NCI-H2196 (cell line): ENCODE results near the gene SIGMAR1.
A peak's percentile ranks its signal among the peaks of the same experiment; 100 is the strongest.

Source experiments
- DNase-seq: peaks from one replicate; lab custom pipeline; 2025; ENCODE audit not compliant: unreplicated experiment; lab: John Stamatoyannopoulos, UW

Gene SIGMAR1

DNA sequence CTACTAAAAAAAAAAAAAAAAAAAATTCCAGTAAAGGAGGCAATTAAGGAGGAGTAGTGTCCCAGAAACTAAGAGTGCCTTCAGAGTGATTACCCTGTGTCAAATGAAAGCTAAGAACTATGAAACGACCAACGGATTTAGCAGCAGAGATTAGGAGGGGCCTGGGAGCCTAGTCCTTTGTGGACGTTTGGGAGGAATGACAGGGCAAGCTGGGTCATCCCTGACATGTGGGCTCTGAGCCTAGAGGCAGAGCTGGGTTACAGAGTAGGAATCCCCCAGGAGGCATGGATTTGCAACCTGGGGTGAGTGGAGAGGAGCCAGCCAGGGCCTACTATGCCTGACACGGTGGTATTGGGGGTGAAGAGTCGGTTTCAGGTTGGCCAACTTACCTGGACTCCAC lies 4.4 kb downstream of the SIGMAR1 start:
- DNase-seq: no peak

DNA sequence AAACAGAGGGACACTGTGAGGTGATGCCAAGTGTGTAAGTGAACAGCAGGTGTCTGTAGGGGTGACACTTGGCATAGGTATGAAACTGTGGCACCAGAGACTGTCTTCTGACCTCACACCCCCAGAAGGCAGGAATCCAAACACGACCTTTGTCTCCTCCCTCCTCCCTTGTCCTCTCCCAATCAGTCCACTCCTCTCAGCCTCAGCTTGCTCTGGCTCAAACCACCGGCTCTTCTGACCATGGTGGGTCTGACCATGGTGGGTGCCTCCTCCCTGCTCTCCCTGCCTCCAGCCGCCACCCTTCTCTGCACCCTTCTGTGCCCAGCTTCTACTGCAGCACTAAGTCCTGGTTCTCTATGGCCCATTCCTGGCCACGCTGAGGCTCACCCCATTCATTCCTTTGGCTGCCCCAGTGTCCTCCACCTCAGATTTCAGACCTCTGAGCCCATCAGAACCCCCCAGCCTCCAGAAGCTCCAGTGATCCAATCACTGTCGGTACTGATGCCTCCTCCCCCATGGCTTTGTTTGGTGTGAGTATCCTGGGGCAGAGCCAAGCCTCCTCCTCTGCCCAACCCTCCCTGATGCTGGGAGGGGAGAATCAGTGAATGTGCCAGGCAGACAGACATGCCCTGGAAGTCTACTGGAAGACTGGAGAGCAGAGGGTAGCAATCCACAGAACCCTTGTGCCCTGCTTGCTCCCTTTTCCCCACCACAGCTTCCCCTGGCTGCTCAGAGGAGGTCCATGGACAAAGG lies 7.0 kb downstream of the SIGMAR1 start:
- peak; percentile 40 for DNase-seq

DNA sequence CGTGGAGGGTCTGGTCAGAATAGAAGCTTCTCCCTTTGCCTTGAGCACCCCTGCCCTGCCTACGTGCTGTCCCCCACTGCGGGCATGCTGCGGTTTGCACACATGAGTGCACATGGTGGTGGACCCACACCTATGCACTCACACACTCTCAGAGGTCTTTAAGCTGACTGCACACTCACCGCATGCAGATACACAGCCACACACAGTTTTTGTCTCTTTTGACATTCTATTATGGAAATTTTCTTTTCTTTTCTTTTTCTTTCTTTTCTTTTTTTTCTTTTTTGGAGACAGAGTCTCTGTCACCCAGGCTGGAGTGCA lies 8.1 kb downstream of the SIGMAR1 start:
- DNase-seq: no peak

DNA sequence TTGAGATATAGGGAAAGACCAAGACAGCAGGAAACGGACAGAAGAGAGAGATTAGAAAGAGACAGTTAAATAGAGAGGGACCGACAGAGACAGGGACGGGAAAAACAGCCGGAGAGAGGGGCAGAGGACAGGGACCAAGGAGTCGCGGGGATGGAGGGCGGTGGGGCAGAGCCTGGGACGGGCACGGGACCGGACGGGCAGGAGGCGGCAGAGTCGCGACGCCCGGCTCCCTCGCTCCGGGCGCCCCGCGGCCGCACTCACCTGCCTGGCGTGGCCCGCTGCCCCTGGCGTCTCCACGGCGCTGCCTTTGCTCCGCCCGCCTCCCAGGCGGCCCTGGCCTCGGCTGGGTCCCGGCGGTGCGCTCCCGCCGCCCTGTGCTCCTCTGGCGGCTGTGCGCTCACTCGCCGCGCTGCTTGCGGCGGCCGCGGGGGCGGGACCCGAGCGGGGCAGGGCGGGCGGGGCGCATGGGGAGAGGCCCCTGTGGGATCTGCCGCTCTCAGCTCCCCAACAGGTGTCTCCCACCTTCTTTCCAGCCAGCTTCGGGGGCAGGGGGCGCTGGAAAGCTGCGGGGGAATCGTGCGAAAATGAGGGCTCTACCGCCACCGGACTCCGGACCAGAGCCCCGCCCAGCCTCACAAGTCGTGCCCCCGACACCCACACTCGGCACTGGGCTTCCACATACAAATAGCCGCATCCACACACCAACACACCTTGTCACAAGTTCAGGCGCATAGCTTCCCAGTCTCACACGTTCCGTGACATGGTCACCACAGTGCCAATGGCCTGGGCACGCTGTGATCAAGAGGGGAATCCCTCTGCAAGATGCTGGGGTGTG lies 8.7 kb downstream of the SIGMAR1 start, which contains the start of gene ARID3C:
TSS of gene ARID3C (minus strand) at position 411 of the 835 bp plus-strand sequence. CDS start 1,052 bp downstream, outside the sequence.
- DNase-seq: peak; percentile 65

DNA sequence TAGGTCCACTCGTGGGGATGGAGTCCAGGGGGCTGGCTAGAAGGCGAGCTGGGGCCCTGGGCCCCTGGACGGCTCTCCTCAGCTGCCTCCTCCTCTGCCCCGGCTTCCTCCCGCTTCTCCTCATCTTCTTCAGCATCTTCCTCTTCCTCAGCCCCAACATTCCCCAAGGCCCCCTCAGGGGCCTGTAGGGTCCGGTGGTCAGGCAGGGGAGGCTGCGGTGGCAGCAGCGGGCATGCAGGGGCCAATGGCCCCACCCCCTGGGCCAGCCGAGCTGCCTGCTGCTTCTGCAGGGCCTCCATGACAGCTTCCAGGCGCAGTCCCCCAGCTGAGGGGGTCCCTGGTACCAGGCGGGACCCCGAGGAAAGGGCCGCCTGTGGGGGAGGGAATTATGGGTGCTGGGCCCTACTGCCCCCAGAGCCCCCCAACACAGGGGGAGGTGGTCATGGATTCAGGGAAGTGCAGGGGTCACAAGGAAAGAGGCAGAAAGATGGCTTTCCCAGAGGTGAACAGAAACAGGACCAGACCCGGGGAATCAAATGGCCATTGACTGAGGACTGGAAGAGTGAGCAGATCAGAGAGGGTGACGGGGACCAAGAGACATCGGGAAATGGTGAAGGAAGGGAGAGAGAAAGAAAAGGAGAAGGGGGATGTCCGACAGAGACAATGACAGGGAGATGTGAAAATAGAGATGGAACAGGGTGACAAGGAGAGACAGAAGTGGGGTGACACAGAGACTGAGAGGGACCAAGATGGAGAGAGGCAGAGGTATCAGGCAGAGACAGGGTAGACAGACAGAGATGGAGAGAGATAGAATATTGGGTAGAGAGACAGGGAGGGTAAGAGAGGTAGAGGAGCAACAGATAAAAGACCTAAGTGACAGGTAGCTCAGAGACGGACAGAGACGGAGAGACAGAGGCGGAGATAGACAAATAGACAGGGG lies 9.6 kb downstream of the SIGMAR1 start:
- no peak for DNase-seq

DNA sequence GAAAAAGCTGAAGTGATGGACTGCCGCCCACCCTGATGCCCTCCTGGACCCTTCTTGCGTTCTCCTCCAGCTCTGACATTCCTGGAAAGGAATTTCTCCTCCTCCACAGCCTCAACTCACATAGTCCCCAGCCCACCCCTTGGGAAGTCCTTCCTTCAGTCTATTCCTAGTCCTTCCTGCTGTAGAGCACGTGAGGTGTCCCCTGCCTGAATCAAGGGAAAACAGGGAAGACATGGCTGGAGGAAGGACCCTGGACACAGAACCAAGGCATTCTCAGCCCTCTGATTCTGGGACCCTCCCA lies 12.5 kb downstream of the SIGMAR1 start:
- no peak for DNase-seq

DNA sequence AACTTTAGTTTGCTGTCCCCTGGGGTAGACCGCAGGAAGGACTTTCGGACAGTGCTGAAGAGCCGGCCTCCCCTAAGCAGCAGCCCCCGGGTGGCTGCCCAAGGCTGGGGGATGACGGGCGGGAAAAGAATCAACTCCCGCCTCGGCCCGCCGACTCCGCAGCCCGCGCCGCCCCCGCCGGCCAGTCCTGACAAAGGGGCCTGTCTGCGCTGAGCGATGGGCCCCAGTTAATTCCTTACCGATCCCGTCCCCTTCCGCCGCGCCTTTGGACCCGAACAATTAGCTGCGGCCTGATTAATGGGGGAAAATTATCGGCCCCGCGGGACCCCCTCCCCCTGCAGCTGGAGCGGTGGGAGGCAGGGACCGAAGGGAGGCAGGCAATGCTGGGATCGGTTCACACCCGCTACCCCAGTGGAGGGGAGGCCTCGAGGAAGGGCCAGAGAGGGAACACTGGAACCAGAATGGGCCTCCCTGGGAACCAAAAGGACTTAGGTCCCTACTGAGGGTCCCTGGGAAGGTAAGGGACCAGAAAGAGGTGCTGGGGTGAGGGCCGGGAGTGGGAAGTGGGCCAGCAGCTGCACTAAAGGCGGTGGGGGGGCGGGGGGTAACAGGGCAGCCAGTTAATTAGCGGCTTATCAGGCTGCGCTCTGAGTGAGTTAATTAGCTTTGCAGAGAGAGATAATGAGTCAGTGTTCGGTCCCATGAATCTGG lies 13.0 kb downstream of the SIGMAR1 start:
- DNase-seq: no peak

DNA sequence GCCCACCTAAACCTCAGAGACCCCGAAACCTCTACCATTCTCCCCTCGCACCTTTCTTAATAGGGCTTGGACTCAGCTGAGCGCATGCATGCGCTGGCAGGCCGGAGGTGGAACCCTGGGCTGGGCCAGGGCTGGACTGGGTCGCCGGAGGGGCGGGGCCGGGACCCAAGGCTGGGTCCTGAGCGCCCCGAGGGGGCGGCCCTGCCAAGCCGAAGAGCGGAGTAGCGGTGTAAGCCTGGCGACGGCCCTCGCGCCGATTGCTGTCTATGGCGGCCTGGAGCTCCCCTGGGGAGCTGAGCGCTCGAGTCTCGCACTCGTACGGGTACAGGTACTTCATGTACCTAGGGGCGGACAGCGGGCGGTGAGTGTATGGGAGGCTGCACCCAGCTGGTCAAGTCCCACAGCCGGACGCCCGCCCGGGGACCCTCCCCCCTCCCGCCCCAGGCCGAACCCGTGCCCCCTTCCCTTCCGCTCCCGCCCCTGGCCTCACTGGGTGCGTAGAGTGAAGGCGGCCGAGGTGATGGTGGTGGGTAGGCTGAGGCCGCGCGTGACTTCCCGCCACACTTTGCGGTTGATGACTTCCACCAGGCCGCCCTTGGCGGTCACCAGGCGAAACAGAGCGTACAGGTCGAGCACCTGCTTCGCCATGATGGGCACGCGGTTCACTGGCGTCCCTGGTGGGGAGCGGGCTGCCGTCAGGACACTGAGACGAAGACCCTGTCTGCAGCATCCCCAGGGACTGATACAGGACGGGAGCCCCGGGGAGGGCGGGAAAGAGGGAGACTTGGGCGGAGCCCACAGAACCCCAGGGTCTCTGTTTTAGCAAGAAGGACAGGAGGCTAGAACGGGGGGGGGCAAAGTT lies 14.0 kb downstream of the SIGMAR1 start:
- no peak for DNase-seq

DNA sequence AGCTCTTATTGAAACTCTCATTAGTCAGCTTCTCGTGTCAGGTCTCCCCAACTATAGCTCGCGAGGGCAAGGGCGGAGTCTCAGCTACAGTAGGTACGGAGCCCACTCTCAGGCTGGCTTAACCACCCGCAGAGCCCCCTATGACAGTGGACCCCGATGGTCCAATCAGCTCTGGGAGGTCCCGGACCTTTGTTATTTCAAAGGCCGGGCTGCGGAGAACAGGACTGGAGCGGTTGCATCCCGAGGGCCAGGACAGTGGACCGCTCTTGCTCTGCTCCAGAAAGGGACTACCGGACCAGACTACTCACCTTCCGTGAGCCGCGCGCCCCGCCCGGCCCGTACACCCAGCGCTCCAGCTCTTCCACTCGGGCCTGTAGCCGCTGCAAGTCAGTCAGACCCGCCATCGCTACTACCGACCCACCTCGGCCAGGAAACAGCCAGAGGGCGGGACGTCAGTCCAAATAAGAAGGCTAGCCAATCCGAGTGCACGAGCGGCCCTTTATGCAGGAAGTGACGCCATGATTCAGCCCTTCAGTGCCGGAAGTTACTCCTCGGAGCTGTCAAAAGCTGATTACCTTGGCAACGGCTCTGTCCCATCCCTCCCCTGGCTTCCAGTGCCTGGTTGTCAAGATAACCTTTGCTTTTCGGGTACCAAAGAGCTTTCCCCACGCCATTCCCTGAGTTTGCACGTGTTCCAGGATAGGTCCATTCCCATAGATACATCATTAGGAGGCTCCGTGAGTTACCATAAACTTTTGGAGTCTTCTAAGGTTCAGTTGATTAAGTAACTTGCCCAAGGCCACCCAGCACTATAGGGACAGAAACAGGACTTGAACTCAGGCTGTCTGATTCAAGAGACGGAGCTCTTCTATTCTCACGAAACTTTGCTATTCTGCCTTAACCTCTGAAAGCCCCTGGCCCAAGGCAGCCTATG lies 17.3 kb downstream of the SIGMAR1 start, which contains the start of gene DCTN3:
TSS of gene DCTN3 (minus strand) at position 435 of the 934 bp plus-strand sequence. CDS start at position 404, 31 bp downstream.
- DNase-seq: peak; percentile 94

DNA sequence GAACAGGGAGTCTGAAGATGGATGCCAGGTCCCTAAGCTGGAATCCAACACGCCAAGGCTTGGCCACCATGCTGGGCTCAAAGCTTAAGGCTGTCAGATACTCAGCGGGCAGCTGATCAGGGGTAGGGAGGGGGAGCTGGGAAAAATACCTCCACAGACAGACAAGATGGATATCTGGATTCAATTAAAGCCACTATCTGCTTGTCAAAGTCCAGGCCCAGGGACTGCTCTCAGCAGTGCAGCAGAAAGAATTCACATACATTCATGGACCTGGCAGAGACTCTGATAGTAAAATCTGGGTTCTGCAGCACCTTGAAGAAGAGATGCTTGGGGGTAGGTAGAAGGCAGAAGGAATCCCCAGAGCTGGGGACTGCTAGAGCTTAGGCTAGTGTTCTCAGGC lies 22.5 kb downstream of the SIGMAR1 start:
- DNase-seq: no peak

DNA sequence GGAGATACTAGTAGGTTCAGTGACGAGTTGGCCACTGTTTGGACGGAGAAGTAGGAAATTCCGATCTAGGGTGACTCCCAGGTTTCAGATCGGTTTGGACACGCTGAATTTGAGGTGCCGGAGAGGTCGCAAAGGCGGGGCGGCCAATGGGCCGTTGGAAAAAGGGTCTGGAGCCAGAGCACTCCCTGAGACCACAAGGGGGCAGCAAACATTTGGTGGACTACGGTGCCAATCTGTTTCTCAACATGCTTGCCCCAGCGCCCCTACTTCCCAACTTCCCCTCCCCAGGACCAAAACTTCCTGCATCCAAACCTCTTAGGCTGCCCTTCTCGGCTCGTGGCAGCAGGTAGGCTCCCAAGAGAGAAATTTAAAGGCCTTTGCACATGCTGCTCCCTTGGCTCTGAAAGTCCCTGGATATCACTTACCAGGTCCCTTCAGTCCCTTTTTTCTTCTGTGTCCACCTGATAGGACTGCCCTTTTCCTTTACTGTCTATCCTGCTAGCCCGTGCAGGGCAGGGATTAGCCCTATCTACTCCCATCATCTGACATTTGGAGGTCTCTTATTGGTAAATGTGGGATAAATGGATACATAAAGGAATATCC lies 24.7 kb downstream of the SIGMAR1 start:
- peak; percentile 92 for DNase-seq

DNA sequence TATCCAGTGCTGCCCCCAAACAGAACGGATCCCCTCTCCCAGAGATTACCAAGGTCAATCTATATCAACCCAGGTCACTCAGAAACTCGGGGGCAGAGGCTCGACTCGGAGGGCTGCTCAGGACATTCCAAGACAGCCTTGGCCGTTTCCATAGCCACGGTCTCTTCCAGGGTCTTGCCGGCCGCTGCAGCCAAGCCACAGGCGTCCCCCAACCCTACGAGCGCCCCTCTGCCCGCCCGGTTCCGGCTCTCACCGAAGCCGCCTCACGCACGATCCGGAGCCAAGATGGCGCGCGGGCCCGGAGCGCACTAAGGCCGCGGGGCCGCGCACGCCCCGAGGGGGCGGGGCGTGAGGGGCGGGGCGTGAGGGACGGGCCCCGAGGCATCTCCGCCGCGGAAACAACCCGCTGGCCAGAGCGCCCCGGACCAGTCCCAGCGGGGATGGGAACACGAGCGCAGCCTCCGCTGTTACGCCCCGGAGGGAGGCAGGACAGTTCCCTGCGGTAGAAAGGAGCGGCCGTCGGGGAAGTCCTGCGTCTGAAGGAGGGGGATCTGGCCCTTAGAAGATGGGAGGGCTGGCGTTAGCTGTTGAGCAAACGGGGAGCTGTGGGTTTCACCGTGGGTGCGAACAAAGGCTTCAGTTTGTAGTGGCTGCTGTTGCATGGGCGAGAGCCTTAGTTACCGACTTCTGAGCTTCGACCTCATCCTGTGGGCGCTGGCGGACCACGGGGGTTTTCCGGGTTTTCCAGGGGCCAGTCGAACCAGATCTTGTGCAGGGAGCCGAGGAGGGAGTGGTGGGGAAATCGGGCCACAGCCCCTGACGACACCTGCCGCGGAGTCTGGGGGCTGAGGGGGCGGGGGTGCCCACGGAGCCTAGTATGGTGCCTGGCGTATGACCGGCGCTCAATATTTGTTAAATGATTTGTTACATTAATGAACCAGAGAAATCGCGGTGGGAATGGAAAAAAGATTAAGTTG lies 25.5 kb downstream of the SIGMAR1 start, which contains the start of gene RPP25L:
TSS of gene RPP25L (minus strand) at position 287 of the 977 bp plus-strand sequence. CDS start 801 bp downstream, outside the sequence.
- peak; percentile 92 for DNase-seq

DNA sequence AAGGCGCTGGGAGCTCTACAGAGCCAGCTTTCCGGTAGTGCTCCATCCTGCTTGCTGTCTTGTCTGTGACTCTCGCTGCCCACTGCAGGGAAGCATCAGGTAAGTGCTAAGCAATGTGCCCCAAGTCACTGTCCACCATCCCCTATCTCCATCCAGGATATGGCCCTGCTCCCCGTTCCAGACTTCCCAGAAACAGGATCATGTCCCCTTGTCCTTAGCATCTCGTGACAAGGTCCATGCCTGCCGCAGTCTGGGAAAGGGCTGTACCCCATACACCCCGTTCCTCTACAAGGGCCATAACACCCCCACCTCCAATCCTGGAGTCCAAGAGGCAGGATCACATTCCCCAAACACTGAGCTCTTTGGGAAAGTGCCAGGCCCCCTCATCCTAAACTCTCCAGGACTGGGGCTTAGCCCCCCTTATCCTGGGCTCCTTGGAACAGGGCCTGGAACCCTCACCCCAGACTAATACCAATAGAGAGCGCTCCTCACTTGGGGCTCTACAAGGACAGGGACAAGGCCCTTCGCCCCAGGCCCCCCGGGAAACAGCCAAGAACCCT lies 26.3 kb downstream of the SIGMAR1 start:
- DNase-seq: no peak

DNA sequence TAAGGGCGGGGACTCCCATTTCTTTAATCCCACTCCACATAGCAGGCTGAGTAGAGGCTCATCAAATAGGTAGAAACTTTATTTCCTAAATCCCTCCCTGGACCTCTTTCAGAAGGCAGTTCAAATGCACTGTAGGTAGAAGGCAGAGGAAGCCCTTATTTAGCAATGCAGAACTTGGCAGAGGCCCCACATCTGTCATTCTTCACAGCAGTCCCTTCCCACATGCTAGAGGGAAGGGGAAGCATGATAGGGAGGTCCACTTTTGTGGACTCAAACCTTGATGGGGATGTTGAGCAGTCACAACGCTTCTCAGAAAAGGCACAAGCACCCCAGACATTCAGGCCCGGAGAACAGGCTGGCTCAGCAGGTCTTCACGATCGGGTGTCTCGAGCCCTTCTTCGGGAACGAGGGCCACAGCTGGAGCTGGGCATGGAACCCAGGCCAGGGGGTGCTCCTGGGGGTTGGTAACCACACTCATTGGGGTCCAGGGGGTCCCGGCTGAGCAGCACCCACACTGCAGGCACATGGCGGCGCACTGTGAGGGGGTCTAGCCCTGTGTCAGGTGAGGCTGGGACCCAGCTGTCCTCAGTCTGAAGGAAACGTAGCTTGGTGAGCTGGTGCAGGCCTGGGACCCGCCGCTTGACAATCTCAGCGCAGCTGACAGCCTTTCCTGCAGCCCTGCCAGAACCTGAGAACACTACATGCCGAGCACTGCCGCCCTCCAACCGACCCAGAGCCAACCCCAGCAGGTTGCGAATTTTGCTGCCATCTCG lies 27.0 kb downstream of the SIGMAR1 start:
- no peak for DNase-seq

DNA sequence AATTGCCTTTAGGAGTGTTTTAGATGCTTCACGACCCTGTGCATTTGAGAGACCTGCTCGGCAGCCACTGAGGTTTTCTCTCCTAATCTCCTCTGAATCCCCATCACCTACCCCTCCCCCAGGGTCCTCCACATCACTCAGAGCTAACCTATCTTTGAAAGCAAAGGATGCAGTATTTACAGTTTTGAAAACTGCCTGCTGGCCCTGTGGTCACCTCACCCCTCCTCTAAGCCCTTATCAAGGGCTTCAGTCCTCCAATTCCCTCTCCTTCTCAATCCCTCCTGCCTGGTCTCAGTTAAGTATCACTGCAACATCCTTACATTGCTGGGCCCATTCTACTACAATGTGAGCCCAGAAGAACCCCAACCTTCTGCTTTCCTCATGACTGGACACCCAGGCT lies 30.3 kb downstream of the SIGMAR1 start:
- no peak for DNase-seq

DNA sequence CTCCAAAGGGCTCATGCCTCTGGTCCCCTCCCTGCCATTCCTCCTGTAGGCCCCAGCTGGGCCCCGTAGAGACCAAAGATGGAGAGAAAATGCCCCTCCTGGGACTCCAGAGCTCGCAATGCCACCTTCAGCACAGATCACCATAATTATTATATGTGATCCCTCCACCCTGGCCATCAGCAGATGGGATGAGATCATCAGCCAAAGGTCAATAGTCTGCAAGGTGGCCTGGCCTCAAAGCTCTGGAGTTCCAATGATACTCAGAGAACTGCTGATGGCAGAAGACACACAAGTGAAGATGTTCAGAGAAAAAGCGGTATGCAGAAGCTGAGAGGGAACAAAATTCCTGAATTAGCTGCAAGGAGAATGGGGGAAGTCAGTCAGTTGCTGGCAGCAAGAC lies 30.7 kb downstream of the SIGMAR1 start:
- no peak for DNase-seq
